Hematopoietic multipotent progenitor cell treated with erythropoietin and hydrocortisone succinate and interleukin-3 and kit ligand, for 17 days (in vitro differentiated cells): ENCODE data around the gene RPL22L1.
"Not testable (repeated sequence)": the region's sequence is repeated elsewhere in the genome, so short reads cannot be mapped to it uniquely, and the experiment has no call there.

Source experiments
- DNase-seq: peaks from one replicate; pipeline ENCODE4 v3.0.0-alpha.2; 2015; ENCODE audit warnings: low spot score

RPL22L1 gene

GRCh38 chr3:170878688-170879087 lies 8.7 kb upstream of the RPL22L1 start:
- DNase-seq = not testable (repeated sequence)

DNA sequence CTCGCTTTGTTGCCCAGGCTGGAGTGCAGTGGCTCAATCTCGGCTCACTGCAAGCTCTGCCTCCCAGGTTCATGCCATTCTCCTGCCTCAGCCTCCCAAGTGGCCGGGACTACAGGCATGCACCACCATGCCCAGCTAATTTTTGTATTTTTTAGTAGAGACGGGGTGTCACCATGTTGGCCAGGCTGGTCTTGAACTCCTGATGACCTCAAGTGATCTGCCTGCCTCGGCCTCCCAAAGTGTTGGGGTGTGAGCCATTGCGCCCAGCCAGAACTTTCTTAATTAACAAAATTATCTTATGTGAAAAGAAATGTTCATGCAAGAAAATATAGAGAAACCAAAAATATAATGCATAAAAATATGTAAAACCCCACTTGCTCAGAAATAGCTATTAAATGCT lies 7.3 kb upstream of the RPL22L1 start:
- DNase-seq = not testable (repeated sequence)

DNA sequence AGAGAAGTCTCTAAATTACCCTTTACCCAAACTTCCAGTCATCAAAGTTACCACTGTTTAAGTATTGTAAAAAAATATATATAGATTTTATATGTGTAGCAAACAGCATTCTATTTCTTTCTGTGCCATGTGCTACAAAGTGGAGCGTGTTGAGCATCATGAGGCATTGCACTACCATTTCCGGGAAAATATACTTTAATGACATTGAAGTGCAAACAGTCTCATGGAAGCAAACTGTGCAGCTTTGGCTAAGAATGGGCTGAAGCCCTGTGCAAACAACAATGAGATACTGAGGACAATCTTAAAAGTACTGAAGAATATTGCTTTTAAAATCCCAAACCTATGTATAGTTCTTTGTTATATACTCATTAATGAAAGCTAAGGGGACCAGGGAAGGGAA lies 6.5 kb upstream of the RPL22L1 start:
- DNase-seq = no peak

DNA sequence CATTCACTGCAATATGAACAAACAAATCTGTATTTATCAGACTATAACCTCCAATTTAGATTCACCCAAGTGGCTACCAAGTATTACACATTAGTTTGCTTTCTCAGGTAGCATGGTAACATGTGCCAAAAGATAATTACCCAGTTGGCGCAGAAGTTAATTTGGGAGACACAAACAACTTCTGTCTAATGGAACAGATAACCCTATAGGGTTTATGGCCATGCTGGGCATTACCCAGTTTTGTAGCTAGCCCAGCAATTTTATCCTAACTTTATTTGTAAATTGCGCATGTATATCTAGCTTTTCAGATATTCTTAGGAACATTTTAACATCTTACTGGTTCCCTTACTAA lies 780 bp downstream of the RPL22L1 start:
- DNase-seq = peak; percentile 66

DNA sequence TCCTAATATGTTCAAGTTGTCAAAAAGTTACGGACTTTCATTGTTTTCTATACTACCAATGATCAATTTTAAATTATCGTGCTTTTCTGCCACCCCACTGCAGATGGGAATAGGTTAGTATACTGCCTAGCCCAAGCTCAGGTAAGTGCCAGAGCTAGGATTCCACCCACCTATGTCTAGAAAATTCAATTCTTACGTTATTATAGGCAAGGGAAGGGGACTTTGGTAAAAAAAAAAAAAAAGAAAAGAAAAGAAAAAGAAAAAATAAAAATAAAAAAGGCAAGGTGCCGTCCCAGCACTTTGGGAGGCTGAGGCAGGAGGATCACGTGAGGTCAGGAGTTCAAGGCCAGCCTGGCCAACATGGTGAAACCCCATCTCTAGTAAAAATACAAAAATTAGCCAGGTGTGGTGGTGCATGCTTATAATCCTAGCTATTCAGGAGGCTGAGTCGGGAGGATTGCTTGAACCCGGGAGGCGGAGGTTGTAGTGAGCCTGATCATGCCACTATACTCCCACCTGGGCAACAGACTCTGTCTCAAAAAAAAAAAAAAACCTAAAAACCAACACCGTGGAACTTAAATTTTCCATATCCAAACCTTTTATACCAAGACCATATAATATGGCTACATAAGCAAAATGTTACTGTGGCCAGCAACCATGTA lies 1.3 kb downstream of the RPL22L1 start:
- DNase-seq = no peak

DNA sequence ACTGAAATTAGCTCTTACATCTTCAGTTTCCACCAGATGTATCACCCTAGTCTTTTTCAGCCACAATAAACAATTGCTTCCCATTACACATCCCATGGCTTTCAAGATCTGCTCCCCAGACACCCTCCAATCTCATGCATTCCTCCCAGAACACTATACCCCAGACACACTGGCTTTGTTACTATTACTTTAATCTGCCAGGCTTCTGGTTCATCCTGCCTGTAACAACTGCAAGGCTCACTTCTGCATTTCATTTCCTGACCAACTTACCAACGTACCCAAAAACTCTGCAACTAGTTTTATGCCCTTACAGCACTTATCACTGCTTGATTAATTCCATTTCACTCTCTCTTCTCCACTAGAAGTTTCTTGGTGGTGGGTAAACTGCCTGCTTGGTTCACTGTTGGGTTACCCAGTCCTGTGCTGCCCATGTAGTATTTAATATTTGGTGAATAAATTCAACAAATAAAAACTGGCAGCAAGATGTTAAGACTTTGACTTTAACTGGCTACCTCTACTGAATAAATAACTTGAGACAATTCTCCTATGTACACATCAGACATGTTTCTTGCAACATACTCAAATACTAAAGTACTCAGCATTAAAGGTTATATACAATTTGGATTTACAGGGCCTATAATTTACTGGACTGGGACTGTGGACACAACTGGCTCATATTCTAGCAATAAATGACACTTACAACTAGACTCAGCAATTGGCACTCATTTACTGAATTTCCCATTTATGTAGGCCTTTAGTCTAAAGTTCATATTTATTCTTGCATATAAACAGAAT lies 2.7 kb downstream of the RPL22L1 start:
- no peak for DNase-seq

DNA sequence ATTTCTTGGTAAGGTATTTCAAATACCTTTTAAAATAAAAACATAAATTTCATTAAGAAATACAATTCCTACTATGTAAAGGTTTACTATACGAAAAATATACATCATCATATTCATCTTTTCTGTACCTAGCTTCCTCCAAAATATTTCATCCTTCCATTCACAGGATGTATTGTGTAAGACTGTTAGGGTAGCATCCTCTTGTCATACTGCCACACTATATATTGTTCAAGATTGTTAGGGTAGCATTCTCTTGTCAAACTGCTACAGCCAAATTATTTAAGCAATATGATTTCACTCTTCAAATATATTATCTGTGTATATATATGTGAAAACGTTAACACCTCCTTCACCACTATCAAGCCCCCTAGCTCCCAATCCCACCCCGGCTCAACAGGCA lies 3.5 kb downstream of the RPL22L1 start:
- DNase-seq = no peak

DNA sequence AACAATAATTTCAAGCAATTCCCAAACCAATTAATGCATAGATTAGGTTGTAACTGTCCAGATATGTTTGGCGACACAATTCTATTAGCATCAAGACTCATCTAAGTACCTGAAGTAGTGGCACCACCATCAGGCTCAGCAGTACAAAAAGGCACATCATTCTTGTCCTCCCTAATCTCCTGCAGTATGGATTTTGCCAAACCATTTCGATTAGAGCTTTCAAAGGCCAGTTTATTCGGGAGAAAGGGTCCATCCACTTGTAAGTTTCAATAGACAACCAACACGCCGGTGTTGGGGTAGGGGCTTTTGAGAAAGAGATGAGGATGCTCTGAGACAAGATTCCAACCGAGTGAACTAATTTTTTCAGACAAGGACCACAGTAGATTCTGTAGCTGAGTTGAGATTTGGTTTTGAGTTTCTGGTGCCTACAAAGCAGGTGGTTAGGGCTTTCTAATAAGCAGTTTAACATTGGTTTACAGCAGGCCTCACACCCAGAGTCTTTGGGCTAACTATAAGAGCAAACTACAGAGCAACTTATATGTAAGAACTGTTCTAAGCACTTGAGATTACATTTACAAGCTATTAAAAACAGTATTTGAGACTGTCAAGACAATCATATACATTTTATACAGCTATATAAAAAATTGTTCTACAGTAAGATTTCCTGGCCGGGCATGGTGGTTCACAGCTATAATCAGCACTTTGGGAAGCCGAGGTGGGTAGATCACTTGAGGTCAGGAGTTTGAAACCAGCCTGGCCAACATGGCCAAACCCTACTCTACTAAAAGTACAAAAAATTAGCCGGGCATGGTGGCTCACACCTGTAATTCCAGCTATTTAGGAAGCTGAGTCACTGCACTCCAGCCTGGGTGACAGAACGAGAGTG lies 4.5 kb downstream of the RPL22L1 start:
- DNase-seq = no peak

- no peak for DNase-seq
These were observed 5.3 kb downstream of the RPL22L1 start for GRCh38 chr3:170864525-170865208.

- no peak for DNase-seq
These were observed 6.2 kb downstream of the RPL22L1 start for GRCh38 chr3:170863816-170864215.

DNA sequence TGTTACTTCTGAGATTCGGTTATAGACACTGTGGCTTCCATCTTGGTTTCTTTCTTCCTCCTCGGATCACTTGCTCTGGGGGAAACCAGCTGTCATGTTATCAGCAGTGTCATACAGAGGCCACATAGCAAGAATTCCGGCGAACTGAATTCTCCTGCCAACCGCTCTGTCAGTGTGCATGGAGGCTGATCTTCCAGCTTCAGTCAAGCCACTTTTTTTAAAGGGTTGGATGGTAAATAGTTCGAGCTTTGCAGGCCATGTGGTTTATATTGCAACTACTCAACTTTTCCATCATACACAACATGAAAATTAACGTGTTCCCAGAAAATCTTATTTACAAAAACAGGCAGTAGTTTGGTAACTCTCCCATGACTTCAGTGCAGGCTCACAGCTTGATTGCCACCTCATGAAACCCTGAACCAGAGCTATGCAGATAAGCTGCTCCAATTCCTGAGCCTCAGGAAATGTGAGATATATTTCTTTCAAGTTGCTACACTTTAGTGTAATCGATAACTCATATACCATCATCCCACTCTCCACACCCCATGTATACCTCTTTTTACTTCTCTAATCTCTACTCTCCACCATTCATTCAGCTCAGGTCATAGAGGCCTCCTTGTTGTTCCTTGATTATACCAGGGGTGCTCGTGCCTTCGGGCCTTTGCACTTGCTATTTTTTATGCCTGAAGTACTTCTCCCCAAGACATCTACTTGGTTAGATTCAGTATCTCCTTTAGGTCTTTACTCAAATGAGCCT lies 7.2 kb downstream of the RPL22L1 start:
- DNase-seq = no peak

GRCh38 chr3:170858599-170858998 lies 11.4 kb downstream of the RPL22L1 start:
- no peak for DNase-seq

GRCh38 chr3:170852324-170852723 lies 17.7 kb downstream of the RPL22L1 start:
- no peak for DNase-seq

DNA sequence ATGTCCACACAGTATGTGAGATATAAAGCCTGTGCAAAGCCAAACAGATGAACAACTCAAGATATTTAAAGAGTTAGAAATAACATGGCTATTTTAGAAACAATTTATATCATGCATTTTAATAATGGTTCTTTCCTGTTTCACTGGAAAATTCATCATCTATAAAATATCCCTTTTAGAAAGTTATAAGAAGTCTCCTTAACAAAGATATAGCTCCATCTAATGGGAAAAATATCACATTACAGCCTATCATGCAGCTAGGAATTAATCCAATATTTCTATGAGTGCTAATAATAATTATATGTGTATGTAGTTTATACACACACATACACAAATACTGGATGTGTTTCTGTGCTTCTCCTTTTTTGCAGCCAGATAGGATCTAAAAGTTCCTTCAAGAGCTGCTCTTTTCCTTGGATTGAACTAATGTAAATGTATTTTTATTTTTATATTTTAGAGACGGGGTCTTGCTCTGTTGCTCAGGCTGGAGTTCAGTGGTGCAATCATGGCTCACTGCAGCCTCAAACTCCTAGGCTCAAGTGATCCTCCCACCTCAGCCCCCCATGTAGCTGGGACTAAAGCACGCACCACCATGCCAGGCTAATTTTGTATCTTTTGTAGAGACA lies 21.6 kb downstream of the RPL22L1 start:
- DNase-seq = no peak

GRCh38 chr3:170844377-170844776 lies 25.6 kb downstream of the RPL22L1 start:
- no peak for DNase-seq

DNA sequence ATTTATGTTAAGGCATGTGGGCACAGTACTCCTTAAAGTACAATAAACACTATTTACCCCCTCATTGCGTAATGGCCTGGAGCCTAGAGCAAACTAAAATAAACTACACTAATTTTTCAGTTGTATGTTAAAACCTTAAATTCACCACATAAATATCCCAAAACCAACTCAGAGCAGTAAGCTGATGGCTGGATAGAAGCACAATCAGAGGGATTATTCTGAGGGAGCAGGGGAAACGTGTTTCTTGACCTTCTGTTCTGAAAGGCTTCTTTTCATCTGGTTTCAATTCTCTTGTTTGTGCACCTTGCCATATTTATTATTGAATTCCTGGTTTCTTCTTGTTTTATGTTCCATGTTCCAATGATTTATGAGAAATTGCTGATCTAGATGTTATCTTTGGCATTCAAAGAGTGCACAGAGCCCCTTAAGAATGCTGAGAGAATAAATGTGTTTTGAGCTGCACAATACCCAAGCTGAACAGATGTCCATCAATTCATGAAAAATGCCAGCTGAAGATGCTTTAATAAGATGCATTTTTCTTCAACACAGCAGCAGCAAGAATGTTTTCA lies 29.6 kb downstream of the RPL22L1 start:
- no peak for DNase-seq

DNA sequence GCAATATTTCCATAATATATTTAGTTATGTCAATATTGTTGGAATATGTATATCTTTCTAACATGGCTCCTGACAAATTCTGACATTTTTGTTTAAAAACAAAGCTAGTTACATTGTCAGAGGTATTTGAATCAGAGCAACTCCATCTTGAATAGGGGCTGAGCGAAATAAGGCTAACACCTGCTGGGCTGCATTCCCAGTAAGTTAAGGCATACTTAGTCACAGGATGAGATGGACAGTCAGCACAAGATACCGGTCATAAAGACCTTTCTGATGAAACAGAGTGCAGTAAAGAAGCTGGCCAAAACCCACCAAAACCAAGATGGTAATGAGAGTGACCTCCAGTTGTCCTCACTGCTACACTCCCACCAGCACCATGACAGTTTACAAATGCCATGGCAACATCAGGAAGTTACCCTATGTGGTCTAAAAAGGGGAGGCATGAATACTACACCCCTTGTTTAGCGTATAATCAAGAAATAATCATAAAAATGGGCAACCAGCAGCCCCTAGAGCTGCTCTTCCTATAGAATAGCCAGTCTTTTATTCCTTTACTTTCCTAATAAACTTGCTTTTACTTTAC lies 30.4 kb downstream of the RPL22L1 start:
- DNase-seq = no peak

- DNase-seq = no peak
These were observed 33.5 kb downstream of the RPL22L1 start for GRCh38 chr3:170836491-170836890.

DNA sequence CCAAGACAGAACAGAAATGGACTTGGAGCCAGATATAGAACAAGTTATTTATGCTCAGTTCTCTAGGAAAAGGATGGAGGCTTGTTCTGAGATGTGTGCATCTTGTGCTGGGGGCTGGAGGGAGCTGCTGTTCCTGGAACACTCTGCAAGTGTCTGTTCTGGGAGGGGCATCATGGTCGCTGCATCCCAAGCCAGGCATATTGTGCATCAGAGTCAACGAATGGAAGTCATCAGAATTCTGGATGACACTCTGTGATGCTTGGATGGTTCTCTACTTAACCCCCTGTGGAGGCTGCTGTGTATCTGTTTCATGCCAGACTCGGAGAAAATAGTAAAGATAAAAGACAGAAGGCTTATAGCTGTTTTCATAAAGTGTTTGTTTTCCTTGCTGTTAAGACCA lies 34.7 kb downstream of the RPL22L1 start:
- DNase-seq = no peak

GRCh38 chr3:170830580-170830979 lies 39.4 kb downstream of the RPL22L1 start:
- DNase-seq = no peak
